GM10847 (cell line): ENCODE measurements around the gene RIPK4.

ENCODE experiments used
- POLR2A ChIP-seq: IDR thresholded peaks from 2 replicates; pipeline ENCODE4 v1.6.1; 2011; ENCODE audit not compliant: insufficient read length; ENCODE audit errors: extremely low read depth

The RIPK4 gene

DNA sequence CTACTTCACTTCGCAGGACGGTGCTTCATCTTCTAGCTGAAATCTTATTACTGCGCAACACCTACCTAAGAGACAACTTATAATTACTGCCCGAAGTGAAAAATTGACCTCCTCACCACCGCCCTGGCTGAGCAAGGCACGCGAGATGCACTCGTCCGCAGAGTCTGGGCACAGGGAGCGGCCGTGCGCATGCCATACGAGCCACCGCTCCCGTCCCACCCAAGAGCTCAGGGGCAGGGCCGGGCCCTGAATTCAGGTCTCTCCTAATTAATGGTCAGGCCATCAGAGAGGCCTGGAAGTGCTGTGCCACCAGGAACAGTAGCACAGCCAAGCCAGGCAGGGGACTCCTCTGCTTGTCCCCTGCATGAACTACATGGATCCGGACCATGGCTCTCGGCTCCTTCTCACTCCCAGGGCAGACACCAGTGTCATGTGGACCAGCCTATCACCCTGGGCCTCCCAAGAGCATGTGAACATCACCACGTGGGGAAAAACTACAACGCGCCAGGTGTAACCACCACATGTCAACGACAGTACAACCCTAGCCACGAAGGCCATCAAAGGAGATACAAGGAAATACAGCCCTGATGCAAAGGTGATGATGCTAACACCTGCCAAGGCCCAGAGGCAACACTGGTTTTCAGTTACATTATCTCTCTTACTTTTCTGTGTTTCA lies 11.5 kb downstream of the RIPK4 start:
- TF ChIP-seq POLR2A, result no peak

DNA sequence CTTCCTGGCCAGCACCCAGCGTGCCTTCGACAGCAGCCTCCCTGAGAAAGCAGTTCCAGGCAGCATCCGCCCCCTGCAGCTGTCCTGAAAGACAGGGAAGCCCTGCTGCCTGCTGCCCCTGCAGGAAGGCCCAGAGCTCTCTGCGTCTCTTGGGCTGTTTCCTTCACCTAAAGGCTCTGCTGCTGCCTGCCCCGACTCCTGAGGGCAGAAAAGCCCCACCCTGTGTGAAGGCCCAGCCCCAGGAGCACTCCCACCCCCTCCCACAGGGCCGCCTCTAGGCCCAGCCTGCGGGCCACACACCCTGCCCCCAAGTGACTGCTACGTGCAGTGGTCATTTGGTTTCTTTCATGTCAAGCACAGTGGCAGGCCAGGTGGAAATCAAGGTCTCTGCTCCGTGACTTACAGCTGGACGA lies 12.4 kb downstream of the RIPK4 start:
- no peak for TF ChIP-seq POLR2A

DNA sequence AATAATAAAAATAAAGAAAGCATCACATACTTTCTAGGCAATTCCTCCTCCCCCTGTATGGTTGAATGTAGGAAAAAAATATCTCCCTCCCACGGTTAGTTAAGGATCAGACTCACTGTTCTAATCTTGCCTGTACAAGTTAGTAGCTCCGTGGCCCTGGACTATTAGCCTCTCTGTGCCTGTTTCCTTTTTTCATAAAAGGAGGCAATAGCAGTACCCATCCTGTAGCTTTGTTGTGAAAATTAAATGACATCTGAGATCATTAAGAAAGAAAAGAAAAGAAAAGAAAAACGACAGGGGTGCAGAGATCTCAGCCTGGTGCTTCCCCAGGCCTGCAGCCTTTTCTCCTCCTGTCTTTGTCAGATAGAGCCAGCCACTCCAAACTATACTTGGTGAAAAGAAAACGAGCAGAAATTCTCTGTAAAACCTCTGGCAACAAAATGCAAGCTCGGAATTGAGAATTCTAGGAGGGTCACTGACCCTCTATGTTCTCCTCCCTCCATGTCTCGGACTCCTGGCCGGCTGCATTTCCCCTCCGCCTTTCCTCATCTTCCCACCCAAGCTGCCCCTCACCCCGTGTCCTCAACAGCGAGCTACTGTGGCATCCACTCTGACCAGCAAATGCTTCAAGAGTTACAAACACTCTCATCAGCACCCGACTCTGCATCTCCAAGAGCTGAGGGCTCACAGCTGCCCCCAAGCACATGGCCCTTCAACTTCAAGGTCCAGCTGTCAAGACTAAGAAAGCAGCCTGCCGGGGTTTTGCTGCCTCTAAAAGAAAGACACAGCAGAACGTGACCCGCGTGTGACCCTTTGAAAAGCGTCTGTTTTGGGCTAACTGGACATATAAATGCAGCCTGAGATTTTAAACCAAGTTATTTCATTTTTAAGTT lies 13.6 kb downstream of the RIPK4 start:
- no peak for TF ChIP-seq POLR2A

DNA sequence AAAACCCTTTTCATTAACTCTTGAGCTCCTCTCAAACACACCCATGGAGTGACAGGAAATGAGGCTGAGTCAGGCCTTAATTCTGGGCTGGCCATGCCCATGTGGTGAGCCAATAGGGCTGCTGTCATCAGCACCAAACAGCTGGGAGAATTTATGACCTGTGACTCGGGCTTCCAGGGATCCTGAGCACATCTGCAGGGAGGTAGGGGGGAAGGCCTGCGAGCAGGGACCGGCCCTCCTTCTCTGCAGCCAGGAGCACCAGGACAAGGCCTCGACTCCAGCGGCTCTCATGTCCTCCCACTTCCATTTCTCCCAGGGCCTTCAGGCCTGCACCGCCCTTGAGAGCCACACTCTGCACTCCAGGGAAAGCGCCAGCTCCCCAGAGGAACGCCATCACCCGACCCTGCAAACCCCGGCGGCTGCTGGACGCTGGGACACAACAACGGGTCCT lies 14.6 kb downstream of the RIPK4 start:
- TF ChIP-seq POLR2A, result no peak

DNA sequence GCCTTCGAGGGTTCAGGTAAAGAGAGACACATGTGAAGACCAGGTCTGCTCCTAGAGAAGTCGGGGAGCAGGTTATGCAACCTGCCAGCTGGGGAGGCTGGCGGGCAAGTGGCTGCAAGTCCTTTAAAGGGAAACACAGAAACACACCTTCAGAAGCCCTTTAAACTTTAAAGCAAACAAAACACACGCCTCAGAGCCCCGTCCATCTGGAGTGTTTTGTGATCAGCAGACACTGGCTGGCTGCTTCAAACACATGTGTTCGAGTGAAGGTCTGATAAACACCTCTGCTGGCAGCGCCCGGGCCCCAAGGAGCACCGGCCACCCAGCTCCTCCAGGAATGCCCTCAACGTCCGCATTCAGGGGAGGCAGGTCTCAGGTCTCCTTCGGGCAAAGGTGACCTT lies 15.2 kb downstream of the RIPK4 start:
- no peak for TF ChIP-seq POLR2A

DNA sequence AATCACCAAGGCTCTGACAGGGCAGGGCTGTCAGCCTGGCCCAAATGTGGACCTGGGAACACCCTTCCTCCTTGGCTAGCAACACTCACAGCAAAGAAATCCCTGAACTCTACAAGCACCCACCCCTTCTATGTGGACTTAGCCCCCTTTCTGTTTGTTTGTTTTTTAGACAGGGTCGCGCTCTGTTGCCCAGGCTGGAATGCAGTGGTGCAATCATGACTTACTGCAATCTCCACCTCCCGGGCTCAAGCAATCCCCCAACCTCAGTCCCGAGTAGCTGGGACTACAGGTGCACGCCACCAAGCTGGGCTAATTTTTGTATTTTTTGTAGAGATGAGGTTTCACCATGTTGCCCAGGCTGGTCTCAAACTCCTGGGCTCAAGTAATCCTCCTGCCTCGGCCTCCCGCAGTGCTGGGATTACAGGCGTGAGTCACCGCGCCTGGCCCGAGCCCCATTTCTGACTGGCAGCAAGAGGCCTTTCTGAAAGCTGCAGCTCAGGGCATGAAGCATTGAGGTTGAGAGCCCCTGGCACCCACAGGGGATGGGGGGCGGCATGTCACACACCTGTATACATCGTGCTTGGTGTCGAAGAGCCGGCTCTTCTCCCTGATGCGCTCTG lies 16.2 kb downstream of the RIPK4 start:
- TF ChIP-seq POLR2A, result no peak

DNA sequence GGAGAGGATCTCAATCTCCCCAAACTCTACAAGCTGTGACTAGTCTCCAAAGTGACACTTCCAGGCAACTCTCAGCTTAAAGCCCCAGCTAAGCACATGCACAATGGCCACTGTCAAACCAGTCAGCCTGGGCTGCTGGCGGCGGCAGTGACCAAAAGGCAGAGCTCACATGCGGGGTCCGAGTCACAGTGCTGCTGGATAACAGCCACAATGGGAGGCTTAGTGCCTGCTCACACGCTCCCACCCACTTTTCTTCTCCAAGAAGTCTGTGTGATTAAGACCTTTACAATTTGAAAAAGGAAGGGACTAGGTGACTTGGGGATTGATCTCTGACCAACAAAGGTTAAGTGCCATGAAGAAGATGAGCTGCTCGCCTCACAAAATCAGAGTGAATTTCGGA lies 16.8 kb downstream of the RIPK4 start:
- TF ChIP-seq POLR2A, result no peak

DNA sequence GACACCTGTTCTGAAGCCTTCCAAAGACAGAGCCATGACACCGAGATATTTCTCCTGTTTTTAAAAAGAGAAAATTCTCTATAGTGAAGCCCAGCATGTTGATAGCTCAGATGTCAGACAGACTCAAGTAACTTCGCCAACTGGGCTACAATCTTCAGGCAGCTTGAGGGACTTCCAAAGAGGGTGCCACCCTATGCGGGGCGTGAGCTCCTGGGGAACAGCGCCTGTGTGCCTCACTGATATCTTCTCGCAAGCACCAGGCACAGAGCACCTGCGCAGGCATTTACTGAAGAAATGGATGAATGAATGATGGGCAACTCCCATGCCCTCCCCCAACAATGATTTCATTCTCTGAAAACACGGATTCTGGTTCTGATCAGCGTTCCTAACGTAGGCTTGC lies 17.6 kb downstream of the RIPK4 start:
- TF ChIP-seq POLR2A, result no peak

DNA sequence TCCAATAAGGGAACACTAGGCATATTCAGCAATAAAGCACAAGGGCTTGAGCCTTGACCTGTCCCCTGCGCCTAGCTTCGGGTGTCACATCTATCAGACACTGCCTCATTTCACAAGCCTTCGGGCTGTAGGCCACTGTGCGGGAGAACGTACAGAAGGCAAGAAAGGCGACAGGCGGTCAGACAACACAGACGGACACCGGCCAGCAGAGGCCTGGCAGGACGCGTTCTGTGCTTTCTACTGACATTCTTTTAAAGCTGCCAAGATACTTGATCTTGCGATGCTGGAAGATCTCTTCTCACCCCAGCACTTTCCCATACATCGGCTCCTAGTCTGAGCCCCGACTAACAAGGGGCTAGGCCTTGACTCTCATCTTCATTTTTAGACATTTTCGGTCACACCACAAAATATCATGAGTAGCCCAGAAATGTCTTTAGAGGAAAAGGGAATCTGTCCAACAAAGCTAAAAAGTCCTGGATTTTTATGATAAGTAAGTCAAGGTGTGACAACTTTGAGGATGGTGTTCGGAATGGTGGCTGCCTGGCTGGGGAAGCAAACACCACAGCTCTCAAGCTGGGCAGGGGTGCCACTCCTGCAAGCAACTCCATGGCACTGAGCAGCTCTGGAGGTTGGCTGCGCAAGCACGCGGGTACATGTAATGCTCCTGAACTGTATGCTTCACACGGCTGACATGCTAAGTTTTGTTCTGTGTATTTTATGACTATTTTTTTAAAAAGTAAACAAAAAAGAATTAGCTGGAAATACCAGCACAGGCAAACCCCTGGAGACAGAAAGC lies 18.7 kb downstream of the RIPK4 start:
- no peak for TF ChIP-seq POLR2A

DNA sequence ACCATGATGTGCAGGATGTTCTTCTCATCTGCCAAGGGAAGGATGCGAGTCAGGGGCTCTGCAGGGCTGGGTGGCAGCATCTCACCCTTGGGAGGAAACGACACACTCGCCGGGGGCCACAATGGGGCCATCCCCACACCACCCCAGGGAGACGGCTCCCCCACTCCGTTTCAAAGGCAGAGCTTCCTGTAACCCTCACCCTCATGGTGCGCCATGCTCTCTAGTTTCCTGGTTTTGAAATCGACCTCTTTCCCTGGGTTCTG lies 20.2 kb downstream of the RIPK4 start:
- no peak for TF ChIP-seq POLR2A

DNA sequence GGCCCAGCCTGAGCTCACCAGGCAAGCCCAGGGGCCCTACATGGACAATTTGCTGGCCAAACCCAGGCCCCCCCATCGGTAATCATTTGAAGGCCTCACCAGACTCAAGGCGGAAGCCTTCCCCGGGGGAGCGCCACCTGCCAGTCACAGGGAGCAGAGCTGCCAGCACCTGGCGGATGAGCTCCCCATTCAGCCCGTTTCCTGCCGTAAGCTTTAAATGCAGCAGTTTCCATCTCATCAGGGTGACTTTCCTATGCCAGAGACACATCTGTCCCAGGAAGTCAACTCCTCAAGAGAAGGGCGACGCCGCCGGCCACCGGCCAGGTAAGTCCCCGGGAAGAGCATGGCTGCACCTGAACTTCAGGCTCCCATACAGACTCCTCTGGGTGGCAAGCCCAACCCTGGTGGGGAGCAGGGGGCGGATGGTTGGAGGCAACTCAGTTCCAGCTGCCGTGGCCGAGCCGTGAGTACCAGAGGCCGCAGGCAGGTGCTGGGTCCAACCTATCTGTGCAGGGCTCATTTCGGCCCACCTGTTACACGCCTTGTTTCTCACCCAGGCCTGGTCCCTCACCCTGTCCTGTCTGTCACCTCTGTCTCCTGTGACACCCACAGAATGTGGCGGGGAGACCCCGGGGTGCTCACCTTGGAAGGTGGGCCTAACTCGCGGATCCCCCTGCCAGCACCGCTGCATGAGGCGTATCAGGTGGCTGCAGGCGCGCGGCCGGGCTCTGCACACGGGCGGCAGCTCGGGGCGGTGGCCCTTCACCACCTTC lies 20.7 kb downstream of the RIPK4 start:
- no peak for TF ChIP-seq POLR2A

DNA sequence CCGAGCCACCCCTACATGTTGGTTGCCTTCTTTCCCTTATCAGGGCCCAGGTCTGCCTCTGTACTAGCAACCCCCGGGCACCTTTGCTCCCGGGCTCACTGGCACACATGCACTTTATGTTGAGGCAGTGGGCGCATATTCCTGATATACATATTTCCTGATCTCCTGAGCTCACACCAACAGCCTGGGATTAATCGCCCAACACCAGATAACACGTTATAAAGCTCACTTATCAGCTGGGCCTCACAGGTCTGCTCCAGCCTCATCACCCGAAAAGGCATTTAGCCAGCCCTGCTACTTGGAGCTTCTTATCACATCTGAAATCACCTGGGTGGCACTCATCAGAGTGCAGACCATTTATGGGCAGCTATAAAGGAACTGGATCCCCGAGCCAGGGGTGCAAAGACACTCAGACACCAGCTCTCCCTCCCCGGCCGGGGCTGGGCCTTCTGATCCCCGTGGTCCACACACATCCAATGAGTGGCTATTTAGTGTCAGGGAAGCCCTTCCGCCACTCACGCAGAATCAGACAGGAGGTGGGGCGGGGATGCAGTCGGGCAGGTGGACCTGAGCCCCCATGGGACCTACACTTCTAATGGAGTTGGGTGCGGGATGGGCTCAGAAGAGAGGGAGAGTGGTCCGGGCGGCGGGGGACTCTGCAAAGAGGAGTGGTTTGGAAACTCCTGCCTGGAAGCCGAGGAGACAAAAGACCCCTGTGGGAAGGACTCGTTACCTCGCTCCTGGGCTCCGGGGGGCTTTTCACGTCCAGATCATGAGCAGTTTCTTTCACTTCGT lies 21.6 kb downstream of the RIPK4 start:
- TF ChIP-seq POLR2A, result no peak

DNA sequence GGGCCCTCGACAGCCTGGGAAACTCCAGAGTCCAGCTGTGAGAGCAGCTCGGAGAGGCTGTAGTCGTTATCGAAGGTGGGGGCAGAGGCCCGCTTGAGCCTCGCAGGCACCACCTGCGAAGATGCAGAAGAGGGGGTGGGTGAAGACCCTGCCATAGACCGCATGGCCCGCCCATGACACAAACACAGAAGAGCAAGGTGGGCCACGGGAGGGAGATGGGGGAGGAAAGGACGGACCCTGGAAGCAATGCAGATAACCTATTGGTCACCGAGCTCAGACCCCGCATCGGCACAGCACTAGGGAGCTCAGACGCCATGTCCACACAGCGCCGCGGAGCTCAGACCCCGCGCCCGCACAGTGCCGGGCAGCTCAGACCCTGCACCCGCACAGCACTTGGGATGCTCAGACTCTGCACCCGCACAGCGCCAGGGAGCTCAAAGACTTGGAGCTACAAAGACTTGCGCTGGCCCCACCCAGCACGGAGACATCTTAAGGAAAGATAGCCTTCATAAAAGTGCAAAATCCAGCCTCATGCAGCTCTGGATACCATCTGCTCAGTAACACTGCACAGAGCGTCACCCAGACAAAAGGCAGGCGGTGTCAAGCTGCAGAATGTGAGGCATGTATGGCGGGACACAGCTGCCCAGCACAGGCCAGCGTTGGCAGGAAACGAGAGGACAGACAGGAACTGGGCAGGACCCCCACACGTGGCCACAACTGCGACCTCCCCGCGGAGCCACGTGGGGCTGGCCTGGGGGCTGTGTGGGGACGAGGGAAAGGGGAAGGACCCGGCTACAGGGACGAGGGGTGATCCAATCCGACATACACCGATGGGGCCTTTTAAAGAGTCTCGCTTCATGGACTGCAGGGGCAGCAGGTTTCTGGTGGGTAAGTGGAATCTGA lies 22.6 kb downstream of the RIPK4 start:
- TF ChIP-seq POLR2A, result no peak
